ENCODE measurements around the gene FAM168A.

Gene FAM168A

DNA sequence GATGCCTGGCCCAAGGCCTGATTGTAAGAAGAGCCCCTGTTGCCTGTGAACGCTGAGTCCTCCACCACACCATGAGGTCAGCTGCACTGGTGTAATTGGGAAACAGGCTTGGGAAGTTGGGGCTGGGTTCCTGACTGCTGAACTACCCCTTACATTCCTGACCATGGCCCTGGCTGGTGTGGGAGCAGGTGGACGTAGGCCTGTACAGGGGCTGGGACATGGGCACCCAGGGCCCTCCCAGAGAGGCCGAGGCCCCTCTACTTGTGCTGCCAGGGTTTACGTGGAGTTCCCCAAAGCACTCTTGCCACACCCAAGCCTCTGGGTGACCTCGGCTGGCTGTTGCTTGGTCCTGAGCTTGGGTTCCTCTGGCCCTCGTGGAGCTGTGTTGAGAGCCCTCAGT lies 216.3 kb downstream of the FAM168A start:
- TF ChIP-seq, protein P1, sequence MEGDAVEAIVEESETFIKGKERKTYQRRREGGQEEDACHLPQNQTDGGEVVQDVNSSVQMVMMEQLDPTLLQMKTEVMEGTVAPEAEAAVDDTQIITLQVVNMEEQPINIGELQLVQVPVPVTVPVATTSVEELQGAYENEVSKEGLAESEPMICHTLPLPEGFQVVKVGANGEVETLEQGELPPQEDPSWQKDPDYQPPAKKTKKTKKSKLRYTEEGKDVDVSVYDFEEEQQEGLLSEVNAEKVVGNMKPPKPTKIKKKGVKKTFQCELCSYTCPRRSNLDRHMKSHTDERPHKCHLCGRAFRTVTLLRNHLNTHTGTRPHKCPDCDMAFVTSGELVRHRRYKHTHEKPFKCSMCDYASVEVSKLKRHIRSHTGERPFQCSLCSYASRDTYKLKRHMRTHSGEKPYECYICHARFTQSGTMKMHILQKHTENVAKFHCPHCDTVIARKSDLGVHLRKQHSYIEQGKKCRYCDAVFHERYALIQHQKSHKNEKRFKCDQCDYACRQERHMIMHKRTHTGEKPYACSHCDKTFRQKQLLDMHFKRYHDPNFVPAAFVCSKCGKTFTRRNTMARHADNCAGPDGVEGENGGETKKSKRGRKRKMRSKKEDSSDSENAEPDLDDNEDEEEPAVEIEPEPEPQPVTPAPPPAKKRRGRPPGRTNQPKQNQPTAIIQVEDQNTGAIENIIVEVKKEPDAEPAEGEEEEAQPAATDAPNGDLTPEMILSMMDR (IDR thresholded peaks at IDR 0.05; ENCODE audit: insufficient read depth, low read length), result no peak
- TF ChIP-seq SPI1 (IDR thresholded peaks at IDR 0.05; ENCODE audit: borderline replicate concordance, low read depth), result peak; percentile 30; the same call in 1 of the 2 replicates
- Histone ChIP-seq H3K4me3 (replicated peaks; ENCODE audit: insufficient read depth, low read length) (no peak overlapping the region), H3K27ac (replicated peaks) (peak overlapping the region; percentile 87), H3K27me3 (ENCODE audit: insufficient read depth, poor library complexity, severe bottlenecking) (no peaks in the 10 kb centered on the region)
- DNase-seq (ENCODE audit: low read depth in 1 of 2, low spot score in 1 of 2), result peak in 1 of 2 experiments; percentile 74

DNA sequence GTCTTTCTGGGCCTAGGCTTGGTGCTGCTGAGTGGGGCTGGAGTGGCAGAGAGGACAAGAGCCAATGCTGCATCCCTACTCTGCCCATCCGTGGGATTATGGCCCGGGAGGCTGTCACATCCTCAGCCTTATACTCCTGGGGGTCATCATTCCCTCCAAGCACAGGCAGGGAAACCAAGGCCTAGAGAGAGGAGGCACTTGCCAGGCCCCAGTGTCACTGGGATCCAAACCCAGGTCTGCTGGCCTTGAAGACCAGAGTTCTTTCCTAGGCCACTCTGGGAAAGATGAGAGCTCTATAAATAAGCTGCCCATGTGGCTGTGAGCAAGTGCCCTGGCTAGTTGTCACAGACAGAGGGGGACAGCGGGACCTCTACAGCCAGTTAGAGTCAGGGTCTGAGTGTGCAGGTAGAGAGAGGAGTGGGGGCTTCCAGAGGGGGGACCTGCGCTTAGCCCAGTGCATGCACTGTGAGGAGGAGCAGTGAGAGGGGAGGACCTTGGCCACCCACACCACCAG lies 217.0 kb downstream of the FAM168A start:
- no peak for DNase-seq (ENCODE audit: low read depth in 1 of 2, low spot score in 1 of 2)
- TF ChIP-seq SPI1 (IDR thresholded peaks at IDR 0.05; ENCODE audit: borderline replicate concordance, low read depth) (no peak), POLR2AphosphoS5 (IDR thresholded peaks at IDR 0.05; ENCODE audit: low read depth) (no peak), GABPA (IDR thresholded peaks at IDR 0.05; ENCODE audit: low read depth) (no peak)
- TF ChIP-seq, protein P2, sequence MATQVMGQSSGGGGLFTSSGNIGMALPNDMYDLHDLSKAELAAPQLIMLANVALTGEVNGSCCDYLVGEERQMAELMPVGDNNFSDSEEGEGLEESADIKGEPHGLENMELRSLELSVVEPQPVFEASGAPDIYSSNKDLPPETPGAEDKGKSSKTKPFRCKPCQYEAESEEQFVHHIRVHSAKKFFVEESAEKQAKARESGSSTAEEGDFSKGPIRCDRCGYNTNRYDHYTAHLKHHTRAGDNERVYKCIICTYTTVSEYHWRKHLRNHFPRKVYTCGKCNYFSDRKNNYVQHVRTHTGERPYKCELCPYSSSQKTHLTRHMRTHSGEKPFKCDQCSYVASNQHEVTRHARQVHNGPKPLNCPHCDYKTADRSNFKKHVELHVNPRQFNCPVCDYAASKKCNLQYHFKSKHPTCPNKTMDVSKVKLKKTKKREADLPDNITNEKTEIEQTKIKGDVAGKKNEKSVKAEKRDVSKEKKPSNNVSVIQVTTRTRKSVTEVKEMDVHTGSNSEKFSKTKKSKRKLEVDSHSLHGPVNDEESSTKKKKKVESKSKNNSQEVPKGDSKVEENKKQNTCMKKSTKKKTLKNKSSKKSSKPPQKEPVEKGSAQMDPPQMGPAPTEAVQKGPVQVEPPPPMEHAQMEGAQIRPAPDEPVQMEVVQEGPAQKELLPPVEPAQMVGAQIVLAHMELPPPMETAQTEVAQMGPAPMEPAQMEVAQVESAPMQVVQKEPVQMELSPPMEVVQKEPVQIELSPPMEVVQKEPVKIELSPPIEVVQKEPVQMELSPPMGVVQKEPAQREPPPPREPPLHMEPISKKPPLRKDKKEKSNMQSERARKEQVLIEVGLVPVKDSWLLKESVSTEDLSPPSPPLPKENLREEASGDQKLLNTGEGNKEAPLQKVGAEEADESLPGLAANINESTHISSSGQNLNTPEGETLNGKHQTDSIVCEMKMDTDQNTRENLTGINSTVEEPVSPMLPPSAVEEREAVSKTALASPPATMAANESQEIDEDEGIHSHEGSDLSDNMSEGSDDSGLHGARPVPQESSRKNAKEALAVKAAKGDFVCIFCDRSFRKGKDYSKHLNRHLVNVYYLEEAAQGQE (IDR thresholded peaks at IDR 0.05; ENCODE audit: insufficient replicate concordance, low read depth), result no peak
- TF ChIP-seq, protein P1 (IDR thresholded peaks at IDR 0.05; ENCODE audit: insufficient read depth, low read length), result no peak
- H3K4me3 ChIP-seq (replicated peaks; ENCODE audit: insufficient read depth, low read length), result no peak overlapping the region
- peak overlapping the region; percentile 87 for H3K27ac ChIP-seq (replicated peaks)
- H3K27me3 ChIP-seq (ENCODE audit: insufficient read depth, poor library complexity, severe bottlenecking), result no peaks in the 10 kb centered on the region

DNA sequence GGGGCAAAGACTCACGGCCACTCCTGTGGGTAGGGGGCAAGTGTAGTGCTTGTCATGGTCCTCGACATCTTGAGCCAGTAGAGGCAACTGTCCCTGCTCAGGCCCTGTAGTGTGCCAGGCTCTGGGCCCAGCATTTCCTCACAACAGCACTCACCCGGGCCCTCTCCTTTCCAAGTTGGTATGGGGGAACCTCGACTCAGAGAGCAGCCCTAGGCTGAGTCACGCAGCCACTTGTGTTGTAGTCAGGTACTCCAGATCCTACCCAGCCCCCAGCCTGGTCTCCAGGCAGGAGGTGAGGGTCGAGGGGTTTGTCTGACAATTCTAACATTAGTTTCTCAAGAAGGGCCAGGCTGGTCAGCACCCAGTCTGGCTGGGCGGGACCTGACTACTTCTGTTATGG lies 217.6 kb downstream of the FAM168A start:
- H3K27ac ChIP-seq (replicated peaks), result peak overlapping the region; percentile 87
- peak in 1 of 2 experiments; percentile 67 for DNase-seq (ENCODE audit: low read depth in 1 of 2, low spot score in 1 of 2)
- TF ChIP-seq SPI1 (IDR thresholded peaks at IDR 0.05; ENCODE audit: borderline replicate concordance, low read depth) (no peak), POLR2AphosphoS5 (IDR thresholded peaks at IDR 0.05; ENCODE audit: low read depth) (no peak), GABPA (IDR thresholded peaks at IDR 0.05; ENCODE audit: low read depth) (no peak)
- TF ChIP-seq, protein P1 (IDR thresholded peaks at IDR 0.05; ENCODE audit: insufficient read depth, low read length), result no peak
- TF ChIP-seq, protein P2 (IDR thresholded peaks at IDR 0.05; ENCODE audit: insufficient replicate concordance, low read depth), result no peak
- no peak overlapping the region for H3K4me3 ChIP-seq (replicated peaks; ENCODE audit: insufficient read depth, low read length)
- no peaks in the 10 kb centered on the region for H3K27me3 ChIP-seq (ENCODE audit: insufficient read depth, poor library complexity, severe bottlenecking)

All from HL-60 (cell line).